Thoracic aorta (tissue), 2 donors: Measurements from ENCODE around the gene WSCD2. TPM values are rescaled to one million over a fixed set of nuclear protein-coding genes. Genes with fewer than 3 reads are reported as not detected.

ENCODE experiments used
- ATAC-seq: fragments of 150-250 bp; one replicate; pipeline ENCODE4 v1.8.0; 2017; ENCODE audit warnings: low read depth; ENCODE audit not compliant: insufficient number of reproducible peaks, low FRiP score
- DNase-seq: peaks from one replicate; pipeline ENCODE4 v3.0.0-alpha.2; 2020; ENCODE audit warnings: low spot score
- H3K27ac ChIP-seq, 2 donors: fragments of 200-600 bp; sonication (generic); 1 replicate in 1 of 2; 2 replicates in 1 of 2; pipeline ENCODE4 v1.5.1; 2016; ENCODE audit warnings: mild to moderate bottlenecking in 2 of 2, moderate library complexity in 2 of 2
- H3K27me3 ChIP-seq: fragments of 200-600 bp; sonication (generic); replicated peaks from 2 replicates; pipeline ENCODE4 v1.6.0; 2016; ENCODE audit warnings: mild to moderate bottlenecking; ENCODE audit not compliant: insufficient read depth
- H3K36me3 ChIP-seq: fragments of 200-600 bp; sonication (generic); one replicate; pipeline ENCODE4 v1.5.1; 2016
- H3K4me1 ChIP-seq, 2 donors: fragments of 200-600 bp; sonication (generic); 1 replicate in 1 of 2; 2 replicates in 1 of 2; pipeline versions ENCODE4 v1.5.1 to v1.6.0; 2016; ENCODE audit warnings: low read depth in 2 of 2, mild to moderate bottlenecking in 1 of 2; ENCODE audit not compliant: control insufficient read depth in 1 of 2
- H3K4me3 ChIP-seq: fragments of 200-600 bp; sonication (generic); 2 replicates; pipeline ENCODE4 v1.5.1; 2016; ENCODE audit warnings: mild to moderate bottlenecking
- H3K9me3 ChIP-seq: fragments of 200-600 bp; sonication (generic); 2 replicates; pipeline ENCODE4 v1.5.1; 2016
- CTCF ChIP-seq: fragments of 200-600 bp; sonication (generic); IDR thresholded peaks from one replicate; pipeline ENCODE4 v1.5.1; 2019; ENCODE audit warnings: antibody characterized with exemption
- total RNA-seq, 2 donors: library from RNA; depleted of rRNA; stranded (reverse); fragments of >200 nt; gene quantifications; one replicate each; pipeline versions ENCODE4 v1.1.0 to v1.2.3, GENCODE V29; 2016

Gene WSCD2
- total RNA-seq, 2 donors from 2014 or later = 3.3 to 6.9 TPM

- Histone ChIP-seq H3K9me3 (peaks cover 9% of the 10 kb centered on the region), H3K36me3 (no peaks in the 10 kb centered on the region), H3K27me3 (no peaks in the 10 kb centered on the region), H3K4me3 (no peak overlapping the region), H3K27ac (no peak overlapping the region), H3K4me1 (no peaks in the 10 kb centered on the region)
- no peak for ATAC-seq
- DNase-seq = no peak
- TF ChIP-seq CTCF = no peak
Observed at GRCh38 chr12:108090107-108090899, 38.8 kb upstream of the WSCD2 start.

GRCh38 chr12:108090932-108091678 is 38.0 kb upstream of the WSCD2 start:
- no peak overlapping the region for H3K4me3 ChIP-seq
- no peak for ATAC-seq
- peaks cover 9% of the 10 kb centered on the region for H3K9me3 ChIP-seq
- no peak for DNase-seq
- no peaks in the 10 kb centered on the region for H3K4me1 ChIP-seq
- no peaks in the 10 kb centered on the region for H3K36me3 ChIP-seq
- H3K27me3 ChIP-seq = no peaks in the 10 kb centered on the region
- no peak overlapping the region for H3K27ac ChIP-seq
- no peak for TF ChIP-seq CTCF

GRCh38 chr12:108091679-108092051 is 37.4 kb upstream of the WSCD2 start:
- no peak overlapping the region for H3K27ac ChIP-seq
- no peaks in the 10 kb centered on the region for H3K27me3 ChIP-seq
- no peak for DNase-seq
- no peak for ATAC-seq
- peaks cover 9% of the 10 kb centered on the region for H3K9me3 ChIP-seq
- H3K4me1 ChIP-seq = no peaks in the 10 kb centered on the region
- TF ChIP-seq CTCF = no peak
- no peak overlapping the region for H3K4me3 ChIP-seq
- no peaks in the 10 kb centered on the region for H3K36me3 ChIP-seq

GRCh38 chr12:108093209-108093608 is 35.9 kb upstream of the WSCD2 start:
- TF ChIP-seq CTCF = no peak
- H3K27ac ChIP-seq = no peak overlapping the region
- no peak for ATAC-seq

GRCh38 chr12:108094056-108094649 is 34.9 kb upstream of the WSCD2 start:
- H3K27ac ChIP-seq = no peak overlapping the region
- H3K27me3 ChIP-seq = no peaks in the 10 kb centered on the region
- DNase-seq (no peak), ATAC-seq (no peak)
- TF ChIP-seq CTCF = no peak
- H3K36me3 ChIP-seq = no peaks in the 10 kb centered on the region
- no peaks in the 10 kb centered on the region for H3K4me1 ChIP-seq
- H3K9me3 ChIP-seq = no peaks in the 10 kb centered on the region
- H3K4me3 ChIP-seq = no peak overlapping the region

More at GRCh38 chr12:108093209-108093608, 35.9 kb upstream of the WSCD2 start:
- Histone ChIP-seq H3K4me1 (no peaks in the 10 kb centered on the region), H3K4me3 (no peak overlapping the region), H3K36me3 (no peaks in the 10 kb centered on the region), H3K27me3 (no peaks in the 10 kb centered on the region), H3K9me3 (peaks cover 1% of the 10 kb centered on the region)
- no peak for DNase-seq
